ENCODE results near the gene PTPA.
"Not testable (repeated sequence)": the region's sequence is repeated elsewhere in the genome, so short reads cannot be mapped to it uniquely, and the experiment has no call there.

- TF ChIP-seq POLR2AphosphoS5, CTCF, POLR2A (IDR thresholded peaks at IDR 0.05): not testable (repeated sequence)
Observed at GRCh38 chr9:129163198-129163670, 52.0 kb downstream of the PTPA start.

Measured in breast epithelium (tissue), 3 donors.